Activated CD4-positive, CD25-positive, alpha-beta regulatory T cell treated with anti-CD3 and anti-CD28 coated beads, Interleukin-2, amount 50 U/mL, for 24 hours (primary cell): Measurements from ENCODE around the gene CATSPER1.

Experiments used
- ATAC-seq, 2 donors: fragments of 150-1000 bp; cut with Tn5 transposase; one replicate each; pipeline ENCODE4 v1.10.0; 2021; ENCODE audit warnings: mild to moderate bottlenecking in 1 of 2, moderate library complexity in 1 of 2

Gene CATSPER1

GRCh38 chr11:66026017-66026529 is at the start of gene CATSPER1:
Gene CATSPER1, minus strand, starts transcription at chr11:66026479. Its CDS starts 100 bp downstream, at chr11:66026379.
- ATAC-seq: no peak

GRCh38 chr11:66075273-66075672 is 49.0 kb upstream of the CATSPER1 start:
- no peak for ATAC-seq

GRCh38 chr11:66073669-66074068 is 47.4 kb upstream of the CATSPER1 start:
- ATAC-seq: no peak

- ATAC-seq: no peak
Measured at GRCh38 chr11:66072518-66072917, 46.2 kb upstream of the CATSPER1 start.

GRCh38 chr11:66072081-66072480 is 45.8 kb upstream of the CATSPER1 start:
- ATAC-seq: no peak

GRCh38 chr11:66071381-66071801 is 45.1 kb upstream of the CATSPER1 start:
- no peak for ATAC-seq

GRCh38 chr11:66070604-66071380 is 44.5 kb upstream of the CATSPER1 start:
- ATAC-seq: peak; percentile 8 to 10

- peak; percentile 70 to 71 for ATAC-seq
Measured at GRCh38 chr11:66069715-66070603, 43.7 kb upstream of the CATSPER1 start, which contains the start of gene PACS1. Gene PACS1, plus strand, starts transcription at chr11:66070272. Its CDS starts 215 bp downstream, at chr11:66070487.

GRCh38 chr11:66068923-66069714 is 42.8 kb upstream of the CATSPER1 start:
- ATAC-seq: peak; percentile 6 to 19

- ATAC-seq: peak; percentile 36 to 42
Measured at GRCh38 chr11:66068154-66068821, 42.0 kb upstream of the CATSPER1 start.

- ATAC-seq: no peak
Measured at GRCh38 chr11:66067640-66068039, 41.4 kb upstream of the CATSPER1 start.

- no peak for ATAC-seq
Measured at GRCh38 chr11:66066751-66067150, 40.5 kb upstream of the CATSPER1 start.

GRCh38 chr11:66064571-66064970 is 38.3 kb upstream of the CATSPER1 start:
- no peak for ATAC-seq

- ATAC-seq: no peak
Measured at GRCh38 chr11:66063900-66064299, 37.6 kb upstream of the CATSPER1 start.

- ATAC-seq: no peak
Measured at GRCh38 chr11:66062408-66062807, 36.1 kb upstream of the CATSPER1 start.

- peak; percentile 21 to 53 for ATAC-seq
Measured at GRCh38 chr11:66061268-66061667, 35.0 kb upstream of the CATSPER1 start.

- ATAC-seq: no peak
Measured at GRCh38 chr11:66059966-66060680, 33.8 kb upstream of the CATSPER1 start.

- ATAC-seq: no peak
Measured at GRCh38 chr11:66056501-66056900, 30.2 kb upstream of the CATSPER1 start.

GRCh38 chr11:66055021-66055420 is 28.7 kb upstream of the CATSPER1 start:
- ATAC-seq: no peak

GRCh38 chr11:66052664-66052982 is 26.3 kb upstream of the CATSPER1 start:
- no peak for ATAC-seq
